NT2/D1 (cell line): ENCODE results near the gene CDRT15.
"Not testable (repeated sequence)": the region's sequence is repeated elsewhere in the genome, so short reads cannot be mapped to it uniquely, and the experiment has no call there.

Experiments
- DNase-seq: peaks from one replicate; pipeline ENCODE4 v3.0.0-alpha.2; 2011; ENCODE audit warnings: low read depth, low spot score
- H3K27me3 ChIP-seq: 2 replicates; pipeline ENCODE4 v1.6.0; 2011; ENCODE audit warnings: mild to moderate bottlenecking; ENCODE audit not compliant: insufficient read length, insufficient read depth
- H3K36me3 ChIP-seq: 2 replicates; pipeline ENCODE4 v1.6.1; 2011; ENCODE audit warnings: mild to moderate bottlenecking, low read length, mixed read lengths; ENCODE audit not compliant: insufficient read depth, insufficient read length
- H3K4me1 ChIP-seq: 2 replicates; pipeline ENCODE4 v1.5.1; 2011; ENCODE audit not compliant: insufficient read depth, insufficient read length
- H3K4me3 ChIP-seq: 2 replicates; pipeline ENCODE4 v1.5.1; 2011; ENCODE audit warnings: low read depth; ENCODE audit not compliant: insufficient read length
- H3K9ac ChIP-seq: 2 replicates; pipeline ENCODE4 v1.6.0; 2011; ENCODE audit warnings: low read depth; ENCODE audit not compliant: insufficient read length
- H3K9me3 ChIP-seq: 2 replicates; pipeline ENCODE4 v1.5.1; 2011; ENCODE audit warnings: mild to moderate bottlenecking, low read length; ENCODE audit not compliant: insufficient read depth
- SUZ12 ChIP-seq: IDR thresholded peaks from 2 replicates; pipeline ENCODE4 v1.6.1; 2011; ENCODE audit not compliant: insufficient read length, insufficient read depth; ENCODE audit errors: extremely low read depth
- YY1 ChIP-seq: IDR thresholded peaks from 2 replicates; pipeline ENCODE4 v1.6.1; 2011; ENCODE audit not compliant: insufficient read length, insufficient read depth
- ZNF274 ChIP-seq: IDR thresholded peaks from 2 replicates; pipeline ENCODE4 v1.6.1; 2011; ENCODE audit warnings: mild to moderate bottlenecking, low read depth, low read length

The CDRT15 gene

DNA sequence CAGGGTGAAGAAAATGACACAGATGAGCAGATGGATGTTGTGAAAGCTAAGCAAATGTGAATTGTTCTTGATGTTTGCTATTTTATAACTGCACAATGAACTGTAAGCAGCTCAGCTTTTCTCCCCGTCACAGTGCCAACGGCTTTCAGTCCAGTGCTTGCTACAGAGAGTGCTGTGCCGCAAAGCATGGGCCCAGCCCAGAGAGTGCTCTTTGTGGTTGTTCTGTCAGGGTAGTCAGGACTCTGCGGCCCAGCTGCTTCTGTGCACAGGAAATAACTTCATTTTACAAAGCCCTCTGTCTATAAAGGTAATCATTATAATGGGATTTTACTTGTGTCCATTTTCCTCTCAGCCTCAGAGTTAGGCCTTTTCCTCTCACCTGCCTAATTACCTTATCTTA, 39.1 kb downstream of the CDRT15 start:
- Histone ChIP-seq H3K36me3 (peaks cover 7% of the 10 kb centered on the region), H3K9ac (no peak overlapping the region), H3K4me3 (no peak overlapping the region), H3K9me3 (no peaks in the 10 kb centered on the region), H3K27me3 (no peaks in the 10 kb centered on the region), H3K4me1 (no peaks in the 10 kb centered on the region)
- no peak for DNase-seq
- no peak for TF ChIP-seq YY1
- TF ChIP-seq ZNF274: no peak
- no peak for TF ChIP-seq SUZ12

DNA sequence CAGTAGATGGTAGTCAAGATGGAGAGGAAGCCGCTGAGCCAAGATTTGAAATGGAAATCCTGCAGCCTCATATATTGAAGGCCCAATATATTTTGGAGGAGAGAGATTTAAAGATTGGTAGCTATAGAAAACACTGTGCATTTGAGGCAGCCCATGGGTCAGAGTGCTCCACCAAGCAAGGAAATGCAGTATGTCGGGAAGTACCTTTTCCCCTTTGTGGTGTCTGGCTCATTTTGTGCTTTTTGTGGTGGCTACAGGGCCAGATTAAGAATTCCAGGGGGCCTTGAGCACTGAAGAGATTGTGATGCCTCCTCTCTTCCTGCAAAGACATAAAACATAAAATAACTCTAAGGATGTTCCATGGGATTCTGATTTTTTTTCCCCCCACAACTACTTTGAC, 39.6 kb downstream of the CDRT15 start:
- no peak for DNase-seq
- Histone ChIP-seq H3K9me3 (no peaks in the 10 kb centered on the region), H3K36me3 (peaks cover 7% of the 10 kb centered on the region), H3K4me3 (no peak overlapping the region), H3K4me1 (no peaks in the 10 kb centered on the region), H3K9ac (no peak overlapping the region), H3K27me3 (no peaks in the 10 kb centered on the region)
- TF ChIP-seq YY1 (no peak), ZNF274 (no peak), SUZ12 (no peak)

DNA sequence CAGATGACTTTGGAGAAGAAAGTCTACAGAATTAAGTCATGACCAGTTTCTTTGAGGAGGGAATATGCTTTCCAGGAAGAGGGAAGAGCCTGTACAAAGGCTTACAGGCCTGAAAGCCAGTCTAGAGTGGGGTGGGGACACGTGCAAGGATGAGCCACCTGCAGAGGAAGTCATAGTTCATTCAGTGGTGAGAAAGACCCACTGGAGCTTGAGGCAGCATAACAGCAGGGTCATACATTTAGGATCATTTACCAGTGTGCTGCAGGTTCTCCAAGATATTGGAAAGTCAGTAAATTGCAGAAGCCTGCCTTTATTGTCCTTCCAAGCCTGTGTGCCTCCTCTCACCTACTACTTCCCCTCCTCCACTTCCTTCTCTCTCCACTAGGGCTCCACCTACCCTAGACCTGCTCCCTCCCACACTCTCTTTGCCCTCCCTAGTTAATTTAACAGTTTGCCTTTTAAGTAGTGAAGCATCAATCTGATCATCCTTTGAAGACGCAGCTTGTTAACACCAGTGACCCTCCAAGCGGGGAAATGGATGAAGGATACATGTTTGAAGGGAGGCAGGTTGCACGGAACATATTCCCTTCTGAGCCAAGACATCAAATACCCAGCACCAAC, 40.2 kb downstream of the CDRT15 start:
- DNase-seq: no peak
- Histone ChIP-seq H3K9me3 (no peaks in the 10 kb centered on the region), H3K9ac (no peak overlapping the region), H3K4me1 (no peaks in the 10 kb centered on the region), H3K4me3 (no peak overlapping the region), H3K36me3 (peaks cover 7% of the 10 kb centered on the region), H3K27me3 (no peaks in the 10 kb centered on the region)
- no peak for TF ChIP-seq YY1
- no peak for TF ChIP-seq SUZ12
- no peak for TF ChIP-seq ZNF274

GRCh38 chr17:14192636-14193344, 43.9 kb downstream of the CDRT15 start:
- H3K36me3 ChIP-seq, H3K27me3 ChIP-seq, H3K9me3 ChIP-seq, H3K4me3 ChIP-seq, H3K9ac ChIP-seq, H3K4me1 ChIP-seq, DNase-seq: not testable (repeated sequence)

GRCh38 chr17:14192039-14192438, 44.6 kb downstream of the CDRT15 start:
- not testable (repeated sequence) for H3K9ac ChIP-seq, DNase-seq, H3K36me3 ChIP-seq, H3K9me3 ChIP-seq, H3K4me3 ChIP-seq, H3K27me3 ChIP-seq, H3K4me1 ChIP-seq

- not testable (repeated sequence) for H3K9ac ChIP-seq, H3K27me3 ChIP-seq
Measured at GRCh38 chr17:14191469-14191868, 45.2 kb downstream of the CDRT15 start.

GRCh38 chr17:14190774-14191173, 45.9 kb downstream of the CDRT15 start:
- not testable (repeated sequence) for H3K36me3 ChIP-seq, DNase-seq, H3K9me3 ChIP-seq, H3K4me1 ChIP-seq, H3K9ac ChIP-seq, H3K27me3 ChIP-seq, H3K4me3 ChIP-seq

More at GRCh38 chr17:14191469-14191868, 45.2 kb downstream of the CDRT15 start:
- not testable (repeated sequence) for H3K9me3 ChIP-seq, DNase-seq, H3K4me1 ChIP-seq, H3K4me3 ChIP-seq, H3K36me3 ChIP-seq

DNA sequence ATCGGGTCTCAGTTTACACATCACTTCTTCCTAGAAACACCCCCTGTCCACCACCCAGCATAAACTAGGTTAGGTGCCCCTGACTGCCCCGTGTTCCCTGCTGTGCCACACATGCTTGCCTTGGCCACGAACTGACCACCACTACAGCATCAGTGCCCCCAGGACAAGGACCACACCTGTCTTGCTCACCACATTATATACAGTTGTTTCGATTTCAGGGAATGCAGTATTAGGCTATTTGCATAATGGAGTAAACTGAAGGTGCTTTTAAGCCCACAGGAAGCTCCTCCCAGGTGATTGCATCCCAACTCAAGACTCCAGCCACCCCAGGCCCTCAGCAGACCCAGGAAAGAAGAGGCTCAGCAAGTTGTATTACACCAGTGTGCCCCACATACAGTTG, 50.2 kb downstream of the CDRT15 start:
- not testable (repeated sequence) for H3K36me3 ChIP-seq, H3K9ac ChIP-seq, H3K27me3 ChIP-seq, H3K4me3 ChIP-seq, H3K9me3 ChIP-seq, H3K4me1 ChIP-seq, DNase-seq
